Caco-2 (cell line): Measurements from ENCODE around the gene IRX3. TPM values are rescaled to one million over a fixed set of nuclear protein-coding genes. Genes with fewer than 3 reads are reported as not detected.
A peak's percentile ranks its signal among the peaks of the same experiment; 100 is the strongest.

Source experiments
- BruUV-seq: library from RNA; stranded (reverse); fragments of 400-500 nt; replicated peaks from 2 replicates; lab custom pipeline; 2021; lab: Mats Ljungman, UMichigan
- CTCF ChIA-PET: fragments of 300-600 bp; sonication (Branson Sonifier 250); formaldehyde crosslinking; loops from one replicate; lab custom pipeline; 2022; ENCODE audit warnings: antibody characterized with exemption; lab: Charles Lee
- POLR2A ChIA-PET: fragments of 300-600 bp; sonication (Branson Sonifier 250); formaldehyde crosslinking; loops from one replicate; lab custom pipeline; 2022; ENCODE audit warnings: antibody characterized with exemption; lab: Charles Lee
- DNase-seq, 2 experiments: peaks; one replicate each; pipeline versions ENCODE4 v3.0.0 to v3.0.0-alpha.2; 2020 to 2022
- H3K27me3 ChIP-seq: replicated peaks from 2 replicates; pipeline ENCODE4 v1.6.0; 2011; ENCODE audit warnings: low read length; ENCODE audit not compliant: control insufficient read depth, insufficient read depth
- H3K36me3 ChIP-seq: 2 replicates; pipeline ENCODE4 v1.5.1; 2011; ENCODE audit warnings: low read length; ENCODE audit not compliant: control insufficient read depth, insufficient read depth
- H3K4me1 ChIP-seq: fragments of 250-450 bp; sonication (Bioruptor Pico); 2 replicates; pipeline ENCODE4 v1.5.1; 2020; ENCODE audit warnings: mild to moderate bottlenecking
- H3K4me3 ChIP-seq: 2 replicates; pipeline ENCODE4 v1.5.1; 2011; ENCODE audit warnings: low read depth, mild to moderate bottlenecking, control low read depth, low read length
- H3K9me3 ChIP-seq: fragments of 250-450 bp; sonication (Bioruptor Pico); 2 replicates; pipeline ENCODE4 v1.5.1; 2020; ENCODE audit warnings: mild to moderate bottlenecking, moderate library complexity
- H3K27ac Mint-ChIP-seq: one replicate; pipeline ENCODE4 v1.8.0; 2022; ENCODE audit warnings: mixed read lengths; ENCODE audit not compliant: unreplicated experiment
- H3K27me3 Mint-ChIP-seq: one replicate; pipeline ENCODE4 v1.8.0; 2022; ENCODE audit warnings: mixed read lengths; ENCODE audit not compliant: insufficient read depth, unreplicated experiment
- H3K36me3 Mint-ChIP-seq: one replicate; pipeline ENCODE4 v1.8.0; 2022; ENCODE audit warnings: mild to moderate bottlenecking, mixed read lengths; ENCODE audit not compliant: insufficient read depth, unreplicated experiment
- H3K4me1 Mint-ChIP-seq: one replicate; pipeline ENCODE4 v1.8.0; 2022; ENCODE audit warnings: low read depth, mixed read lengths; ENCODE audit not compliant: unreplicated experiment
- H3K4me3 Mint-ChIP-seq: one replicate; pipeline ENCODE4 v1.8.0; 2022; ENCODE audit warnings: mild to moderate bottlenecking, moderate library complexity, mixed read lengths; ENCODE audit not compliant: unreplicated experiment
- H3K9me3 Mint-ChIP-seq: one replicate; pipeline ENCODE4 v1.8.0; 2022; ENCODE audit warnings: mixed read lengths; ENCODE audit not compliant: unreplicated experiment
- intact Hi-C: fragments of 100-400 bp; cut with micrococcal nuclease; formaldehyde crosslinking; loops from one replicate; pipeline ENCODE4 v1.10.0; 2022; ENCODE audit not compliant: unreplicated experiment
- total RNA-seq: library from RNA; stranded (reverse); gene quantifications from 2 replicates; pipeline ENCODE4 v1.2.3, GENCODE V29; 2022
- TF ChIP-seq, protein P1 (sequence below), 2 experiments: fragments of 200-600 bp in 1 of 2; IDR thresholded peaks; 1 replicate in 1 of 2; 2 replicates in 1 of 2; pipeline versions ENCODE4 v1.5.1 to v1.8.0; 2011 to 2022; ENCODE audit warnings: antibody characterized with exemption in 1 of 2, control low read depth in 1 of 2, inconsistent platforms in 1 of 2, low read depth in 1 of 2, low read length in 1 of 2, mild to moderate bottlenecking in 1 of 2, moderate library complexity in 1 of 2; ENCODE audit not compliant: insufficient read depth in 1 of 2, severe bottlenecking in 1 of 2, unreplicated experiment in 1 of 2

Gene IRX3
- total RNA-seq, 1 experiment from 2014 or later, result 73.3 TPM

DNA sequence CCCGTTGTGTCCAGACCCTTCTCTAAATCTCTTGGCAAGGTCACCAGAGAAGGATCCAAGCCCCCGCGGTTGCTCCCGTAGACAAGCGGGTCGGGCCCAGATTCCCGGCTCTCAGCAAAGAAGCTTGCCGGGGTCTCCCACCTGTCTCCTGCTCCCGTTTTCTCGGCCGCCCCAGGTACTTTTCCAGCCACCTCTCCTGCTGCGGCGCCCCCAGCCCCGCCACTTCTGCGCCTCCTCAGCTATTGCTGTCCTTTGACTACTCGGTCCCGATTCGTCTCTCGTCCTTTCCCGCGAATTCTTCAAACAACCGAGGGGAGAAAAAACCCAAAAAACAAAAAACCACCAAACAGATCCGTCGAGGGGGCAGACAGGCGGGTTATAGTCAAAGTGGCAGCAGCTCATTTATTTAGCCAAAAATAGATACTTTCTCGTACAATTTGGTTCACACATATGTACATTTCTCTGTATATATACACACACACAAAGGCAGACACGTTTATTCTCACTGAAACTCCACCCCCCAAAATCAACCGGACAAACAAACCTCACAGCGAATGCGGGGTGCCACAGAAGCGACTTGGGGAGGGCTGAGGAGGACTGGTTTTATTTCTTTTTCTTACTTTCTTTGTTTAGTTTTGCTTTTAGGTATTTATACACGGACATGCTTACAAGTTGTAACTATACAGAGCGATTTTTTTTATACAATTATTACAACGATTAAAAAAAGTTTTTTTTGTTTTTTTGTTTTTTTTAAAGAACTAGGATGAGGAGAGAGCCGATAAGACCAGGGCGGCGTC is 3.5 kb downstream of the IRX3 start:
- POLR2A ChIA-PET, result interaction anchor here (0.6 kb wide), 1 partner anchor 16 kb away, joined by 3 read pairs; no protein-coding TSS in a partner anchor
- H3K27me3 Mint-ChIP-seq, result no peaks in the 10 kb centered on the region

DNA sequence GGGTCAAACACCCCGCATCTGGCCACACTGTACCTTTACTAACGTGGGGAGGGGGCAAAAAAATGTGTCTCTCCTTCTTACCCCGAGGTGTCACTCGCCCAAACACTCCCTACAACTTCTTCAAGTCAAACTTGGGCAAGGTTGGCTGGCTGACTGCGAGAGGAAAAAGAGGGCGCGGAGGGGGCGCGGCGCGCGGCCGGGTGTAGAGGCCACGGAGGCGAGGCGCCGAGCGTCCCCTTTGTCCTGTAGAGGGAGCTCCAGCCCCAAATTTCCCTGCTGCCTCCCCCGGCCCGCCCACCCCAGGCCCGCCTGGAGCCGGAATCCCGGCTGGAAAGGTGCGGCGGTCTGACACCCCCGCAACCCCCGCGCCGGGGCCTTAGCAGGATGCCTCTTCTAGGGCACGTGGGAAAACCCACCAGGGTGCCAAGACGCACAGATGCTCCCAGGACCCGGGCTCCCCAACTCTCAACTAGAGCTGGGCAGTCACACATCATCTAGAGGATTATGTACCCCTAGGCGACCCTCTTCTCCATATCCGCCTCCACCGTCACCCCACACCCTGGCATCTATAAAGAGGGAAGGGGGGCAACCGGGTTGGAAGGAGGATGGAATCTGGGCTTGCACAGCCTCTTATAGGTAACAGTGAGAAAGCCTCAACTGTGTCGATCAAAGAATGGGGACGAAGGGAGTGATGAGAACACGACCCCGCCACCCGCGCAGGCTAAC is 4.2 kb downstream of the IRX3 start:
- Mint-ChIP-seq H3K27me3 (no peaks in the 10 kb centered on the region), H3K27ac (no peak overlapping the region), H3K4me1 (peaks cover 7% of the 10 kb centered on the region), H3K9me3 (no peaks in the 10 kb centered on the region), H3K36me3 (peaks cover 68% of the 10 kb centered on the region), H3K4me3 (no peak overlapping the region)
- BruUV-seq, result no TSS peak
- TF ChIP-seq, protein P1, sequence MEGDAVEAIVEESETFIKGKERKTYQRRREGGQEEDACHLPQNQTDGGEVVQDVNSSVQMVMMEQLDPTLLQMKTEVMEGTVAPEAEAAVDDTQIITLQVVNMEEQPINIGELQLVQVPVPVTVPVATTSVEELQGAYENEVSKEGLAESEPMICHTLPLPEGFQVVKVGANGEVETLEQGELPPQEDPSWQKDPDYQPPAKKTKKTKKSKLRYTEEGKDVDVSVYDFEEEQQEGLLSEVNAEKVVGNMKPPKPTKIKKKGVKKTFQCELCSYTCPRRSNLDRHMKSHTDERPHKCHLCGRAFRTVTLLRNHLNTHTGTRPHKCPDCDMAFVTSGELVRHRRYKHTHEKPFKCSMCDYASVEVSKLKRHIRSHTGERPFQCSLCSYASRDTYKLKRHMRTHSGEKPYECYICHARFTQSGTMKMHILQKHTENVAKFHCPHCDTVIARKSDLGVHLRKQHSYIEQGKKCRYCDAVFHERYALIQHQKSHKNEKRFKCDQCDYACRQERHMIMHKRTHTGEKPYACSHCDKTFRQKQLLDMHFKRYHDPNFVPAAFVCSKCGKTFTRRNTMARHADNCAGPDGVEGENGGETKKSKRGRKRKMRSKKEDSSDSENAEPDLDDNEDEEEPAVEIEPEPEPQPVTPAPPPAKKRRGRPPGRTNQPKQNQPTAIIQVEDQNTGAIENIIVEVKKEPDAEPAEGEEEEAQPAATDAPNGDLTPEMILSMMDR (IDR thresholded peaks at IDR 0.05; ENCODE audit: insufficient read depth in 1 of 2, low read depth in 1 of 2, low read length in 1 of 2, severe bottlenecking in 1 of 2, unreplicated experiment in 1 of 2), result peak; percentile 17 to 37
- ChIA-PET POLR2A (interaction anchor here (0.6 kb wide), 1 partner anchor 17 kb away, joined by 3 read pairs; no protein-coding TSS in a partner anchor), CTCF (interaction anchor here (1.3 kb wide), 1 partner anchor 101 kb away, joined by 5 read pairs; no protein-coding TSS in a partner anchor)
- Histone ChIP-seq H3K4me1 (0 out of 2 replicates have a peak, but pooled peaks cover 5% of the 10 kb centered on the region), H3K9me3 (no peaks in the 10 kb centered on the region), H3K36me3 (no peaks in the 10 kb centered on the region), H3K27me3 (no peaks in the 10 kb centered on the region), H3K4me3 (no peak overlapping the region)
- DNase-seq, result peak; percentile 35 to 45
- intact Hi-C loops, result loop anchor here (10.0 kb wide), 4 partner anchors 532 to 972 kb away; no protein-coding TSS in a partner anchor

More for the DNA sequence above, 3.5 kb downstream of the IRX3 start:
- CTCF ChIA-PET, result interaction anchor here (1.3 kb wide), 1 partner anchor 102 kb away, joined by 5 read pairs; no protein-coding TSS in a partner anchor
- H3K27me3 ChIP-seq, result no peaks in the 10 kb centered on the region
- Mint-ChIP-seq H3K9me3 (no peaks in the 10 kb centered on the region), H3K4me1 (peaks cover 7% of the 10 kb centered on the region), H3K4me3 (peak overlapping the region; percentile 85), H3K27ac (peak overlapping the region; percentile 58), H3K36me3 (peaks cover 68% of the 10 kb centered on the region)
- no peaks in the 10 kb centered on the region for H3K9me3 ChIP-seq
- BruUV-seq, result TSS peak; percentile 37
- intact Hi-C loops, result loop anchor here (10.0 kb wide), 4 partner anchors 532 to 972 kb away; no protein-coding TSS in a partner anchor
- H3K4me3 ChIP-seq, result no peak overlapping the region; the same call in none of the 2 replicates
- peak in 1 of 2 experiments; percentile 13 for DNase-seq
- TF ChIP-seq, protein P1 (IDR thresholded peaks at IDR 0.05; ENCODE audit: insufficient read depth in 1 of 2, low read depth in 1 of 2, low read length in 1 of 2, severe bottlenecking in 1 of 2, unreplicated experiment in 1 of 2), result no peak
- no peaks in the 10 kb centered on the region for H3K36me3 ChIP-seq
- 0 out of 2 replicates have a peak, but pooled peaks cover 5% of the 10 kb centered on the region for H3K4me1 ChIP-seq
